Spleen (tissue), 11 donors: Measurements from ENCODE around the gene RETREG1. TPM values are rescaled to one million over a fixed set of nuclear protein-coding genes. Genes with fewer than 3 reads are reported as not detected.

Source experiments
- DNase-seq: peaks from one replicate; pipeline ENCODE4 v3.0.0-alpha.2; 2020
- H3K27ac ChIP-seq, 8 donors: fragments of 200-600 bp; sonication (generic) in 7 of 8; 1 replicate in 4 of 8; 2 replicates in 4 of 8; pipeline versions ENCODE4 v1.5.0 to v1.8.0; 2016 to 2021; ENCODE audit warnings: inconsistent platforms in 4 of 8, mild to moderate bottlenecking in 4 of 8, moderate library complexity in 1 of 8
- H3K27me3 ChIP-seq, 7 donors: fragments of 200-600 bp; sonication (generic) in 6 of 7; replicated peaks in 1 of 7; 1 replicate in 4 of 7; 2 replicates in 3 of 7; pipeline versions ENCODE4 v1.5.0 to v1.8.0; 2016 to 2021; ENCODE audit warnings: inconsistent platforms in 3 of 7, mild to moderate bottlenecking in 1 of 7
- H3K36me3 ChIP-seq, 6 donors: fragments of 200-600 bp; sonication (generic) in 5 of 6; 1 replicate in 4 of 6; 2 replicates in 2 of 6; pipeline versions ENCODE4 v1.5.0 to v1.8.0; 2016 to 2021; ENCODE audit warnings: inconsistent platforms in 2 of 6
- H3K4me1 ChIP-seq, 6 donors: fragments of 200-600 bp; sonication (generic) in 5 of 6; 1 replicate in 3 of 6; 2 replicates in 3 of 6; pipeline versions ENCODE4 v1.5.0 to v1.8.0; 2016 to 2021; ENCODE audit warnings: inconsistent platforms in 3 of 6
- H3K4me3 ChIP-seq, 8 donors: fragments of 200-600 bp; sonication (generic) in 7 of 8; 1 replicate in 4 of 8; 2 replicates in 4 of 8; pipeline versions ENCODE4 v1.5.0 to v1.8.0; 2016 to 2021; ENCODE audit warnings: inconsistent platforms in 4 of 8, mild to moderate bottlenecking in 4 of 8, moderate library complexity in 2 of 8
- H3K9me3 ChIP-seq, 8 donors: fragments of 200-600 bp; sonication (generic) in 7 of 8; 1 replicate in 4 of 8; 2 replicates in 4 of 8; pipeline versions ENCODE4 v1.5.0 to v1.8.0; 2016 to 2021; ENCODE audit warnings: inconsistent platforms in 4 of 8
- CTCF ChIP-seq, 11 experiments: fragments of 200-600 bp in 7 of 11; fragments of 450-650 bp in 4 of 11; sonication (generic) in 4 of 11; IDR thresholded peaks in 8 of 11; conservative IDR thresholded peaks in 3 of 11; 1 replicate in 7 of 11; 2 replicates in 4 of 11; pipeline versions ENCODE4 v1.4.0 to v1.8.0; 2016 to 2021; ENCODE audit warnings: antibody characterized with exemption in 11 of 11, inconsistent platforms in 4 of 11, mild to moderate bottlenecking in 1 of 11
- POLR2A ChIP-seq, 3 donors: fragments of 450-650 bp; IDR thresholded peaks; one replicate each; pipeline ENCODE4 v1.5.1; 2017; ENCODE audit warnings: antibody characterized with exemption in 3 of 3, mild to moderate bottlenecking in 1 of 3
- POLR2AphosphoS5 ChIP-seq, 3 donors: sonication (generic); formaldehyde crosslinking; IDR thresholded peaks; one replicate each; pipeline ENCODE4 v1.5.1; 2017; ENCODE audit warnings: antibody characterized with exemption in 3 of 3
- WGBS, 5 donors: extraction: QIAGEN DNeasy Blood & Tissue Kit in 3 of 5; methylation state at CpG; one replicate each; pipeline versions ENCODE4 v1.1.5 to v1.1.7; 2013 to 2018; 5-methylcytosine and 5-hydroxymethylcytosine counted together
- intact Hi-C: fragments of 100-400 bp; cut with DNase I; formaldehyde crosslinking; loops from one replicate; pipeline ENCODE4 v1.15.0; 2023; ENCODE audit warnings: low total_unique reads
- polyA plus RNA-seq, 3 donors: library from polyadenylated mRNA; stranded (reverse); fragments of 200-250 nt; gene quantifications; one replicate each; pipeline ENCODE4 v1.2.1, GENCODE V29; 2013
- total RNA-seq, 7 donors: library from RNA; depleted of rRNA in 3 of 7; stranded (reverse); fragments of >200 nt in 3 of 7; fragmentation: NEBNext Ultra II Directional in 4 of 7; extraction: Animal tissue kit (Norgen Biotek cat#: 25700) in 4 of 7; gene quantifications; one replicate each; pipeline versions ENCODE4 v1.1.0 to v1.2.1, GENCODE V29; 2016 to 2021
- donor health status: healthy with polysubstance abuse.
- donor health status: DM: no; HTN: no; CAD: no; lungs with moderate emphysema.
- donor health status: DM: no; HTN: no; CAD: no.
- donor health status: Bipolar disorder and iron deficiency.
- donor health status: healthy.
- donor health status: DM: no; HTN: no; CAD: no.
- donor health status: DM: yes; HTN: yes; CAD: no.

RETREG1 gene
- total and polyA plus RNA-seq, 10 donors = 2.5 to 9.0 (median 5.1) TPM

- H3K36me3 ChIP-seq = no peaks in the 10 kb centered on the region
- DNase-seq = no peak
- TF ChIP-seq CTCF (IDR thresholded peaks at IDR 0.05 in 8 of 11, conservative IDR thresholded peaks at IDR 0.05 in 3 of 11) (no peak), POLR2AphosphoS5 (IDR thresholded peaks at IDR 0.05) (no peak), POLR2A (IDR thresholded peaks at IDR 0.05) (no peak)
- peaks cover 0 to 4% (median 0%) of the 10 kb centered on the region in 7 donors for H3K27me3 ChIP-seq
- WGBS, 5 donors = 56 to 80% (median 68%) methylated on average over 2 of the region's 2 CpGs
- no peaks in the 10 kb centered on the region for H3K4me1 ChIP-seq
- H3K27ac ChIP-seq = no peak overlapping the region
- peaks cover 0 to 6% (median 0%) of the 10 kb centered on the region in 8 donors for H3K9me3 ChIP-seq
- no peak overlapping the region for H3K4me3 ChIP-seq
- intact Hi-C loops = no loop called here
Observed at GRCh38 chr5:16642867-16643266, 26.1 kb upstream of the RETREG1 start.

DNA sequence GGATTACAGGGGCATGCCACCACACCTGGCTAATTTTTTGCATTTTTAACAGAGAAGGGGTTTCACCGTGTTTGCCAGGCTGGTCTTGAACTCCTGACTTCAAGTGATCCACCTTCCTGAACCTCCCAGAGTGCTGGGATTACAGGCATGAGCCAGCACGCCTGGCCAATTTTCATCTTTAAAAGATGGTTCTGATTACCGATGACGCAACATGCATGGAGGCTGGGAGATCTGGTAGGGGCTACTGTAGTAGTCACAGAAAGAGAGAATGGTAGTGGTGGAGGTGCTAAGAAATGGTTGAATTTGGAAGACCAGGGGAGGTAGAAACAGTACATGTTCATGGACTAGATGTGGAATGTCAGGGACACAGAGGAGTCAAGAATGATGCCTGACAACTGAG, 22.4 kb upstream of the RETREG1 start:
- Histone ChIP-seq H3K4me3 (no peak overlapping the region), H3K27me3 (peaks cover 0 to 4% (median 0%) of the 10 kb centered on the region in 7 donors), H3K36me3 (no peaks in the 10 kb centered on the region), H3K27ac (no peak overlapping the region), H3K4me1 (no peaks in the 10 kb centered on the region), H3K9me3 (peaks cover 0 to 6% (median 0%) of the 10 kb centered on the region in 8 donors)
- 83 to 98% (median 93%) methylated on average over 4 of the region's 4 CpGs for WGBS, 5 donors
- TF ChIP-seq POLR2A (IDR thresholded peaks at IDR 0.05) = no peak
- TF ChIP-seq CTCF (IDR thresholded peaks at IDR 0.05 in 8 of 11, conservative IDR thresholded peaks at IDR 0.05 in 3 of 11) = no peak
- TF ChIP-seq POLR2AphosphoS5 (IDR thresholded peaks at IDR 0.05) = no peak
- intact Hi-C loops = no loop called here
- DNase-seq = no peak

DNA sequence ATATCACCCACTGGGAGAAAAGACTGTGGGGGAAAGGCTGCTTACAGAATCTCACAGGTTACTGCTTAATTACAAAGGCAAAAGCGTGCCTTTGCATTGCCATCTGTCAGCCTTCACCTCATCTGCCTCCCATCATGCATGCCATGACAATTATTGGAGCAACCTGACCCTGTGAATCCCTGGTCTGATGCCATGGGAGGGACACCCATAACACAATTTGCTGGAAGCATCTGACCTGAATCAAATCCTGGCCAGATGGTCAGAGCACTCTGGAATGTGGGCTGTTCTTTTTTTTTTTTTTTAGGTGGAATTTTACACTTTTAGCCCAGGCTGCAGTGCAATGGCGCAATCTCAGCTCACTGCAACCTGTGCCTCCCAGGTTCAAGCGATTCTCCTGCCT, 11.6 kb upstream of the RETREG1 start:
- Histone ChIP-seq H3K9me3 (no peaks in the 10 kb centered on the region), H3K27me3 (no peaks in the 10 kb centered on the region), H3K36me3 (no peaks in the 10 kb centered on the region), H3K27ac (peak overlapping the region in 1 of 8 donors; percentile 69), H3K4me1 (peaks cover 0 to 51% (median 3%) of the 10 kb centered on the region in 6 donors), H3K4me3 (no peak overlapping the region)
- intact Hi-C loops = no loop called here
- no peak for DNase-seq
- 85 to 94% (median 91%) methylated on average over 3 of the region's 3 CpGs for WGBS, 5 donors
- TF ChIP-seq POLR2A (IDR thresholded peaks at IDR 0.05) (no peak), POLR2AphosphoS5 (IDR thresholded peaks at IDR 0.05) (no peak), CTCF (IDR thresholded peaks at IDR 0.05 in 8 of 11, conservative IDR thresholded peaks at IDR 0.05 in 3 of 11) (no peak)

- no peak overlapping the region for H3K4me3 ChIP-seq
- TF ChIP-seq POLR2A (IDR thresholded peaks at IDR 0.05) = no peak
- TF ChIP-seq CTCF (IDR thresholded peaks at IDR 0.05 in 8 of 11, conservative IDR thresholded peaks at IDR 0.05 in 3 of 11) = no peak
- no peak for TF ChIP-seq POLR2AphosphoS5 (IDR thresholded peaks at IDR 0.05)
- intact Hi-C loops = no loop called here
- H3K36me3 ChIP-seq = no peaks in the 10 kb centered on the region
- no peaks in the 10 kb centered on the region for H3K27me3 ChIP-seq
- no peaks in the 10 kb centered on the region for H3K9me3 ChIP-seq
- DNase-seq = no peak
- WGBS, 5 donors = 56 to 69% (median 59%) methylated on average over 5 of the region's 5 CpGs
- H3K27ac ChIP-seq = peak overlapping the region in 4 of 8 donors; percentile 8 to 56 (median 27)
- H3K4me1 ChIP-seq = peaks cover 0 to 51% (median 3%) of the 10 kb centered on the region in 6 donors
Observed at GRCh38 chr5:16626696-16627264, 10.0 kb upstream of the RETREG1 start.
